HCT116 (cell line): ENCODE results near the gene SHH. TPM values are rescaled to one million over a fixed set of nuclear protein-coding genes. Genes with fewer than 3 reads are reported as not detected.

Experiments used
- ATAC-seq: fragments of 200-7000 bp; cut with Tn5 transposase; 2 replicates; pipeline ENCODE4 v1.9.1; 2020; ENCODE audit warnings: mild to moderate bottlenecking, moderate library complexity
- BruUV-seq: library from RNA; stranded (reverse); fragments of 400-500 nt; replicated peaks from 2 replicates; lab custom pipeline; 2021; lab: Mats Ljungman, UMichigan
- CTCF ChIA-PET: fragments of 300-600 bp; sonication (Branson Sonifier 250); formaldehyde crosslinking; loops from one replicate; lab custom pipeline; 2021; ENCODE audit warnings: antibody characterized with exemption; lab: Charles Lee
- POLR2A ChIA-PET: fragments of 300-600, 350-600 bp; sonication (Branson Sonifier 250); formaldehyde crosslinking; loops from one replicate; lab custom pipeline; 2021; ENCODE audit warnings: antibody characterized with exemption; lab: Charles Lee
- RAD21 ChIA-PET, 2 experiments: fragments of 300-600 bp; sonication (Branson Sonifier 250); formaldehyde crosslinking; loops; one replicate each; lab custom pipeline; 2023; ENCODE audit warnings: low total read pairs in 2 of 2; ENCODE audit not compliant: uncharacterized antibody in 2 of 2, unreplicated experiment in 2 of 2, low non-redundant PET in 1 of 2; lab: Charles Lee
- DNase-seq: peaks from one replicate; pipeline ENCODE4 v3.0.0-alpha.2; 2010; ENCODE audit warnings: low read depth, low spot score
- H2AFZ ChIP-seq: fragments of 200-600 bp; shearing (Covaris generic), sonication (generic); 2 replicates; pipeline ENCODE4 v1.6.1; 2017; ENCODE audit warnings: low read depth, mixed run types, mixed read lengths, antibody characterized with exemption, low read length; ENCODE audit not compliant: poor library complexity, severe bottlenecking
- H3K27ac ChIP-seq: 2 replicates; pipeline ENCODE4 v1.5.1; 2012; ENCODE audit warnings: low read depth, low read length
- H3K27me3 ChIP-seq: fragments of 200-600 bp; sonication (generic); 2 replicates; pipeline ENCODE4 v1.6.1; 2016; ENCODE audit warnings: mixed run types, low read length, mixed read lengths; ENCODE audit not compliant: insufficient read depth
- H3K36me3 ChIP-seq, 2 experiments: fragments of 200-500 bp in 1 of 2; fragments of 200-600 bp in 1 of 2; sonication (Bioruptor generic) in 1 of 2; sonication (generic) in 1 of 2; 2 replicates each; pipeline versions ENCODE4 v1.5.1 to v1.6.1; 2014 to 2016; ENCODE audit warnings: low read length in 2 of 2, inconsistent platforms in 1 of 2, mixed read lengths in 1 of 2, mixed run types in 1 of 2; ENCODE audit not compliant: insufficient read depth in 2 of 2, control insufficient read depth in 1 of 2
- H3K4me1 ChIP-seq, 2 experiments: fragments of 200-600 bp in 1 of 2; sonication (generic) in 1 of 2; 2 replicates each; pipeline versions ENCODE4 v1.5.1 to v1.6.1; 2012 to 2017; ENCODE audit warnings: low read length in 2 of 2, inconsistent platforms in 1 of 2, mild to moderate bottlenecking in 1 of 2, mixed read lengths in 1 of 2, mixed run types in 1 of 2, moderate library complexity in 1 of 2; ENCODE audit not compliant: insufficient read depth in 2 of 2, control insufficient read depth in 1 of 2
- H3K4me2 ChIP-seq: fragments of 200-600 bp; sonication (generic); 2 replicates; pipeline ENCODE4 v1.6.1; 2017; ENCODE audit warnings: mixed run types, low read length, mixed read lengths
- H3K4me3 ChIP-seq, 2 experiments: fragments of 200-600 bp in 1 of 2; sonication (generic) in 1 of 2; replicated peaks in 1 of 2; 2 replicates each; pipeline ENCODE4 v1.5.1; 2011 to 2016; ENCODE audit warnings: low read length in 2 of 2, control low read depth in 1 of 2, low read depth in 1 of 2, mild to moderate bottlenecking in 1 of 2, mixed read lengths in 1 of 2, mixed run types in 1 of 2
- H3K79me2 ChIP-seq: fragments of 200-600 bp; sonication (generic); 2 replicates; pipeline ENCODE4 v1.6.1; 2017; ENCODE audit warnings: mild to moderate bottlenecking, mixed run types, low read length, moderate library complexity, mixed read lengths; ENCODE audit not compliant: insufficient read depth
- H3K9ac ChIP-seq: fragments of 200-600 bp; sonication (generic); 2 replicates; pipeline ENCODE4 v1.6.1; 2016; ENCODE audit warnings: low read length, mixed read lengths
- H3K9me2 ChIP-seq: fragments of 200-600 bp; sonication (generic), shearing (Covaris generic); 2 replicates; pipeline ENCODE4 v1.6.1; 2017; ENCODE audit warnings: mixed run types, mild to moderate bottlenecking, moderate library complexity; ENCODE audit not compliant: insufficient read depth
- H3K9me3 ChIP-seq, 2 experiments: fragments of 200-500 bp in 1 of 2; fragments of 200-600 bp in 1 of 2; sonication (Bioruptor generic) in 1 of 2; sonication (generic) in 1 of 2; 2 replicates each; pipeline ENCODE4 v1.6.1; 2014 to 2017; ENCODE audit warnings: low read length in 2 of 2, mixed read lengths in 2 of 2, inconsistent platforms in 1 of 2, low read depth in 1 of 2, mild to moderate bottlenecking in 1 of 2, mixed run types in 1 of 2, moderate library complexity in 1 of 2; ENCODE audit not compliant: control insufficient read depth in 1 of 2, insufficient read depth in 1 of 2
- H4K20me1 ChIP-seq: fragments of 200-600 bp; sonication (generic), shearing (Covaris generic); 2 replicates; pipeline ENCODE4 v1.6.1; 2017; ENCODE audit warnings: mixed run types, mild to moderate bottlenecking, moderate library complexity; ENCODE audit not compliant: insufficient read depth
- ATF3 ChIP-seq: IDR thresholded peaks from 2 replicates; pipeline ENCODE4 v1.6.1; 2012
- CBX3 ChIP-seq: IDR thresholded peaks from 2 replicates; pipeline ENCODE4 v1.6.1; 2012; ENCODE audit warnings: low read depth
- EZH2 ChIP-seq: fragments of 200-600 bp; sonication (generic); IDR thresholded peaks from 2 replicates; pipeline ENCODE4 v1.6.1; 2017; ENCODE audit warnings: antibody characterized with exemption, mixed run types
- FOSL1 ChIP-seq: IDR thresholded peaks from 2 replicates; pipeline ENCODE4 v1.6.1; 2012; ENCODE audit warnings: low read depth
- POLR2A ChIP-seq: IDR thresholded peaks from 2 replicates; pipeline ENCODE4 v1.7.0; 2011; ENCODE audit warnings: borderline replicate concordance; ENCODE audit not compliant: insufficient read depth, insufficient read length; ENCODE audit errors: extremely low read depth
- SIN3A ChIP-seq: IDR thresholded peaks from 2 replicates; pipeline ENCODE4 v1.6.1; 2012; ENCODE audit warnings: low read depth
- SP1 ChIP-seq: IDR thresholded peaks from 2 replicates; pipeline ENCODE4 v1.6.1; 2012; ENCODE audit warnings: low read depth
- SRF ChIP-seq: IDR thresholded peaks from 2 replicates; pipeline ENCODE4 v1.6.1; 2012; ENCODE audit warnings: low read depth
- TCF7L2 ChIP-seq: IDR thresholded peaks from 2 replicates; pipeline ENCODE4 v1.7.0; 2011; ENCODE audit warnings: borderline replicate concordance, inconsistent platforms; ENCODE audit not compliant: insufficient read depth, insufficient read length; ENCODE audit errors: extremely low read depth
- YY1 ChIP-seq: IDR thresholded peaks from 2 replicates; pipeline ENCODE4 v1.6.1; 2011; ENCODE audit warnings: low read length, low read depth, moderate library complexity, mild to moderate bottlenecking; ENCODE audit not compliant: insufficient replicate concordance; ENCODE audit errors: extremely low read depth
- ZFX ChIP-seq: fragments of 450-650 bp; IDR thresholded peaks from 2 replicates; pipeline ENCODE4 v1.6.1; 2017
- intact Hi-C: fragments of 100-400 bp; cut with micrococcal nuclease; formaldehyde crosslinking; loops from 2 replicates; pipeline ENCODE4 v1.10.0; 2022
- total RNA-seq: library from RNA; stranded (reverse); gene quantifications from one replicate; pipeline ENCODE4 v1.2.1, GENCODE V29; 2021; ENCODE audit not compliant: unreplicated experiment
- TF ChIP-seq, protein P1 (sequence below), 3 experiments: fragments of 200-600 bp in 1 of 3; sonication (generic) in 1 of 3; IDR thresholded peaks in 2 of 3; conservative IDR thresholded peaks in 1 of 3; 2 replicates each; pipeline ENCODE4 v1.5.1; 2012 to 2017; ENCODE audit warnings: low read depth in 2 of 3, low read length in 2 of 3, antibody characterized with exemption in 1 of 3, borderline replicate concordance in 1 of 3, control low read depth in 1 of 3, mild to moderate bottlenecking in 1 of 3, mixed read lengths in 1 of 3, mixed run types in 1 of 3, moderate library complexity in 1 of 3; ENCODE audit not compliant: insufficient read depth in 1 of 3
- TF ChIP-seq, protein P2 (sequence below): IDR thresholded peaks from 2 replicates; pipeline ENCODE4 v1.6.1; 2012; ENCODE audit warnings: low read depth

SHH gene
- total RNA-seq, 1 experiment from 2014 or later: 0.32 TPM

GRCh38 chr7:155852426-155853301 lies 40.4 kb upstream of the SHH start:
- DNase-seq: no peak
- Histone ChIP-seq H3K79me2 (no peaks in the 10 kb centered on the region), H3K4me3 (no peak overlapping the region), H3K27me3 (no peaks in the 10 kb centered on the region), H3K9me2 (no peaks in the 10 kb centered on the region), H3K36me3 (no peaks in the 10 kb centered on the region), H3K9me3 (no peaks in the 10 kb centered on the region), H3K4me1 (no peaks in the 10 kb centered on the region), H3K4me2 (no peak overlapping the region), H3K27ac (no peak overlapping the region), H3K9ac (no peak overlapping the region), H2AFZ (no peak overlapping the region), H4K20me1 (no peaks in the 10 kb centered on the region)
- BruUV-seq: no TSS peak
- TF ChIP-seq ATF3 (no peak), YY1 (no peak), SP1 (no peak), SRF (no peak), CBX3 (no peak), EZH2 (no peak), TCF7L2 (no peak)
- intact Hi-C loops: no loop called here
- POLR2A ChIA-PET: no interaction called here
- CTCF ChIA-PET: no interaction called here
- RAD21 ChIA-PET: no interaction called here
- ATAC-seq: peak; percentile 32; the same call in 1 of the 2 replicates

- H3K4me1 ChIP-seq: no peaks in the 10 kb centered on the region
- ChIA-PET RAD21 (no interaction called here), POLR2A (no interaction called here), CTCF (no interaction called here)
- no peaks in the 10 kb centered on the region for H4K20me1 ChIP-seq
- no peak for DNase-seq
- no peaks in the 10 kb centered on the region for H3K9me2 ChIP-seq
- intact Hi-C loops: no loop called here
- ATAC-seq: no peak
- H3K79me2 ChIP-seq: no peaks in the 10 kb centered on the region
- H3K27me3 ChIP-seq: no peaks in the 10 kb centered on the region
- BruUV-seq: no TSS peak
- H3K27ac ChIP-seq: no peak overlapping the region
- H3K9me3 ChIP-seq: no peaks in the 10 kb centered on the region
- H2AFZ ChIP-seq: no peak overlapping the region
- H3K4me3 ChIP-seq: no peak overlapping the region
- no peak overlapping the region for H3K9ac ChIP-seq
- H3K36me3 ChIP-seq: no peaks in the 10 kb centered on the region
- no peak overlapping the region for H3K4me2 ChIP-seq
- TF ChIP-seq, protein P1, sequence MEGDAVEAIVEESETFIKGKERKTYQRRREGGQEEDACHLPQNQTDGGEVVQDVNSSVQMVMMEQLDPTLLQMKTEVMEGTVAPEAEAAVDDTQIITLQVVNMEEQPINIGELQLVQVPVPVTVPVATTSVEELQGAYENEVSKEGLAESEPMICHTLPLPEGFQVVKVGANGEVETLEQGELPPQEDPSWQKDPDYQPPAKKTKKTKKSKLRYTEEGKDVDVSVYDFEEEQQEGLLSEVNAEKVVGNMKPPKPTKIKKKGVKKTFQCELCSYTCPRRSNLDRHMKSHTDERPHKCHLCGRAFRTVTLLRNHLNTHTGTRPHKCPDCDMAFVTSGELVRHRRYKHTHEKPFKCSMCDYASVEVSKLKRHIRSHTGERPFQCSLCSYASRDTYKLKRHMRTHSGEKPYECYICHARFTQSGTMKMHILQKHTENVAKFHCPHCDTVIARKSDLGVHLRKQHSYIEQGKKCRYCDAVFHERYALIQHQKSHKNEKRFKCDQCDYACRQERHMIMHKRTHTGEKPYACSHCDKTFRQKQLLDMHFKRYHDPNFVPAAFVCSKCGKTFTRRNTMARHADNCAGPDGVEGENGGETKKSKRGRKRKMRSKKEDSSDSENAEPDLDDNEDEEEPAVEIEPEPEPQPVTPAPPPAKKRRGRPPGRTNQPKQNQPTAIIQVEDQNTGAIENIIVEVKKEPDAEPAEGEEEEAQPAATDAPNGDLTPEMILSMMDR (IDR thresholded peaks at IDR 0.05 in 2 of 3, conservative IDR thresholded peaks at IDR 0.05 in 1 of 3; ENCODE audit: borderline replicate concordance in 1 of 3, insufficient read depth in 1 of 3, low read depth in 2 of 3, low read length in 2 of 3): no peak
- TF ChIP-seq ZFX: no peak
- TF ChIP-seq CBX3: no peak
- TF ChIP-seq POLR2A: no peak
- TF ChIP-seq SIN3A: no peak
- TF ChIP-seq, protein P2, sequence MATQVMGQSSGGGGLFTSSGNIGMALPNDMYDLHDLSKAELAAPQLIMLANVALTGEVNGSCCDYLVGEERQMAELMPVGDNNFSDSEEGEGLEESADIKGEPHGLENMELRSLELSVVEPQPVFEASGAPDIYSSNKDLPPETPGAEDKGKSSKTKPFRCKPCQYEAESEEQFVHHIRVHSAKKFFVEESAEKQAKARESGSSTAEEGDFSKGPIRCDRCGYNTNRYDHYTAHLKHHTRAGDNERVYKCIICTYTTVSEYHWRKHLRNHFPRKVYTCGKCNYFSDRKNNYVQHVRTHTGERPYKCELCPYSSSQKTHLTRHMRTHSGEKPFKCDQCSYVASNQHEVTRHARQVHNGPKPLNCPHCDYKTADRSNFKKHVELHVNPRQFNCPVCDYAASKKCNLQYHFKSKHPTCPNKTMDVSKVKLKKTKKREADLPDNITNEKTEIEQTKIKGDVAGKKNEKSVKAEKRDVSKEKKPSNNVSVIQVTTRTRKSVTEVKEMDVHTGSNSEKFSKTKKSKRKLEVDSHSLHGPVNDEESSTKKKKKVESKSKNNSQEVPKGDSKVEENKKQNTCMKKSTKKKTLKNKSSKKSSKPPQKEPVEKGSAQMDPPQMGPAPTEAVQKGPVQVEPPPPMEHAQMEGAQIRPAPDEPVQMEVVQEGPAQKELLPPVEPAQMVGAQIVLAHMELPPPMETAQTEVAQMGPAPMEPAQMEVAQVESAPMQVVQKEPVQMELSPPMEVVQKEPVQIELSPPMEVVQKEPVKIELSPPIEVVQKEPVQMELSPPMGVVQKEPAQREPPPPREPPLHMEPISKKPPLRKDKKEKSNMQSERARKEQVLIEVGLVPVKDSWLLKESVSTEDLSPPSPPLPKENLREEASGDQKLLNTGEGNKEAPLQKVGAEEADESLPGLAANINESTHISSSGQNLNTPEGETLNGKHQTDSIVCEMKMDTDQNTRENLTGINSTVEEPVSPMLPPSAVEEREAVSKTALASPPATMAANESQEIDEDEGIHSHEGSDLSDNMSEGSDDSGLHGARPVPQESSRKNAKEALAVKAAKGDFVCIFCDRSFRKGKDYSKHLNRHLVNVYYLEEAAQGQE: no peak
- TF ChIP-seq YY1: no peak
- no peak for TF ChIP-seq FOSL1
These were observed 39.6 kb upstream of the SHH start for GRCh38 chr7:155851892-155852291.
